WERI-Rb-1 (cell line): ENCODE data around the gene MYZAP.

Experiments
- DNase-seq: peaks from one replicate; pipeline ENCODE4 v3.0.0-alpha.2; 2020
- H3K27ac ChIP-seq: fragments of 250-450 bp; sonication (Bioruptor Pico); 2 replicates; pipeline ENCODE4 v1.5.1; 2020; ENCODE audit warnings: mild to moderate bottlenecking, moderate library complexity
- H3K27me3 ChIP-seq: fragments of 250-450 bp; sonication (Bioruptor Pico); 2 replicates; pipeline ENCODE4 v1.5.1; 2021; ENCODE audit warnings: mild to moderate bottlenecking, low read depth, moderate library complexity; ENCODE audit not compliant: insufficient read depth, severe bottlenecking
- H3K36me3 ChIP-seq: fragments of 250-450 bp; sonication (Bioruptor Pico); 2 replicates; pipeline ENCODE4 v1.5.1; 2020; ENCODE audit warnings: mild to moderate bottlenecking, moderate library complexity
- H3K4me3 ChIP-seq: 2 replicates; pipeline ENCODE4 v1.5.1; 2011; ENCODE audit warnings: low read depth, mild to moderate bottlenecking, control low read depth, low read length
- H3K9me3 ChIP-seq: fragments of 250-450 bp; sonication (Bioruptor Pico); 2 replicates; pipeline ENCODE4 v1.5.1; 2021; ENCODE audit warnings: mild to moderate bottlenecking, moderate library complexity; ENCODE audit not compliant: severe bottlenecking
- TF ChIP-seq, protein P1 (sequence below): IDR thresholded peaks from 2 replicates; pipeline ENCODE4 v1.5.1; 2011; ENCODE audit warnings: low read depth, mild to moderate bottlenecking, control low read depth, inconsistent platforms, low read length

Gene MYZAP

DNA sequence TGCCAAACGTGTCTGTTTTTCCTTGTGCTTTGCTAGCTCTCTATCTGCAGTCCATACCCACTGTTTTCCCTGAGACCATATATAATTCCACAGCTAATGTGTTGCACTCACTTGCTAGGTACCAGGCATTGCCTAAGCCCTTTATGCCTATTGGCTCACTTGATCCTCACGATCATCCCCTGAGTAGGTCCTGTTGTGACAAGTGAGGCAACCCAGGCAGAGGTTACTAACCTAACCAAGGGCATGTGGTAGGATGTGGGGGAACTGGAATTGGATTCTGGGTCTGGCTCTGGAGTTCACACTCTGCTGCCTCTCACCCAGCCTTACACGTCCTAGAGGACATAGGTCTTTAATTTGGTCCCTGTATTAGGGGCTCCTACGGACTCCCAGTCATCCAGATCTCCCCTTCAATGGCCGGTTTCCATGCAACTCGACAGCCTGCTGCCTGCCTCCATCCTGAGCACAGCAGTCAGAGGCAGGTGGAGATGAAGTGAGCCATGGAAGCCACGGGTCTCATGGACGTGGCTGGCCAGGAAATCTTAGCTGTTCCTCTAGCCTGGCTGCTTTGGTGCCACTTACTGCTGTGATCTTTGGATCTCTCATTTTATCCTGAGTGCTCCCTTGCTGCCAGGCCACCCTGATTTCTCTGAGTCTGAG lies 38.9 kb upstream of the MYZAP start:
- Histone ChIP-seq H3K4me3 (no peak overlapping the region), H3K27ac (peak overlapping the region; percentile 96), H3K27me3 (no peaks in the 10 kb centered on the region), H3K9me3 (peaks cover 8% of the 10 kb centered on the region), H3K36me3 (0 out of 2 replicates have a peak, but pooled peaks cover 3% of the 10 kb centered on the region)
- no peak for DNase-seq
- TF ChIP-seq, protein P1, sequence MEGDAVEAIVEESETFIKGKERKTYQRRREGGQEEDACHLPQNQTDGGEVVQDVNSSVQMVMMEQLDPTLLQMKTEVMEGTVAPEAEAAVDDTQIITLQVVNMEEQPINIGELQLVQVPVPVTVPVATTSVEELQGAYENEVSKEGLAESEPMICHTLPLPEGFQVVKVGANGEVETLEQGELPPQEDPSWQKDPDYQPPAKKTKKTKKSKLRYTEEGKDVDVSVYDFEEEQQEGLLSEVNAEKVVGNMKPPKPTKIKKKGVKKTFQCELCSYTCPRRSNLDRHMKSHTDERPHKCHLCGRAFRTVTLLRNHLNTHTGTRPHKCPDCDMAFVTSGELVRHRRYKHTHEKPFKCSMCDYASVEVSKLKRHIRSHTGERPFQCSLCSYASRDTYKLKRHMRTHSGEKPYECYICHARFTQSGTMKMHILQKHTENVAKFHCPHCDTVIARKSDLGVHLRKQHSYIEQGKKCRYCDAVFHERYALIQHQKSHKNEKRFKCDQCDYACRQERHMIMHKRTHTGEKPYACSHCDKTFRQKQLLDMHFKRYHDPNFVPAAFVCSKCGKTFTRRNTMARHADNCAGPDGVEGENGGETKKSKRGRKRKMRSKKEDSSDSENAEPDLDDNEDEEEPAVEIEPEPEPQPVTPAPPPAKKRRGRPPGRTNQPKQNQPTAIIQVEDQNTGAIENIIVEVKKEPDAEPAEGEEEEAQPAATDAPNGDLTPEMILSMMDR: no peak

DNA sequence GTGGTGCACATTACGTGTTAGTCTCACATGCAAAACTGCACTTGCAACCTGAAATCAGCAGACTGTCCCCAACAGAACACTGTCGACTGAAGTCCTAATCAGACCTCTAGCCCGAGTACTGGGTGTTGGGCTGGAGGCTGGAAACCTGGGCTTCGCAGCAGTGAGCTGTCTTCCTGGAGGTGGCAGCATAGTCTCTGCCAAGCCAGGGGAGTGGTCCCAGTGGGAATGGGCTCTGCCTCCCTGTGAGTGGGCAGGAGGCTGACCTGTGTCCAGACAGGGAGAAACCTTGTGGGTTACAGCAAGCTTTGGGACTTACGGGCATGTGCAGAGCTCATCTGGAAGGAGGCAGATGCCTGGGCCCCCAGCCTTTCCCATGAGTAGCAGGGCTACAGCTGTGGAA lies 38.2 kb upstream of the MYZAP start:
- H3K27me3 ChIP-seq: no peaks in the 10 kb centered on the region
- TF ChIP-seq, protein P1: peak; percentile 51
- 0 out of 2 replicates have a peak, but pooled peaks cover 3% of the 10 kb centered on the region for H3K36me3 ChIP-seq
- H3K9me3 ChIP-seq: peaks cover 11% of the 10 kb centered on the region
- peak; percentile 60 for DNase-seq
- no peak overlapping the region for H3K4me3 ChIP-seq
- H3K27ac ChIP-seq: peak overlapping the region; percentile 96

DNA sequence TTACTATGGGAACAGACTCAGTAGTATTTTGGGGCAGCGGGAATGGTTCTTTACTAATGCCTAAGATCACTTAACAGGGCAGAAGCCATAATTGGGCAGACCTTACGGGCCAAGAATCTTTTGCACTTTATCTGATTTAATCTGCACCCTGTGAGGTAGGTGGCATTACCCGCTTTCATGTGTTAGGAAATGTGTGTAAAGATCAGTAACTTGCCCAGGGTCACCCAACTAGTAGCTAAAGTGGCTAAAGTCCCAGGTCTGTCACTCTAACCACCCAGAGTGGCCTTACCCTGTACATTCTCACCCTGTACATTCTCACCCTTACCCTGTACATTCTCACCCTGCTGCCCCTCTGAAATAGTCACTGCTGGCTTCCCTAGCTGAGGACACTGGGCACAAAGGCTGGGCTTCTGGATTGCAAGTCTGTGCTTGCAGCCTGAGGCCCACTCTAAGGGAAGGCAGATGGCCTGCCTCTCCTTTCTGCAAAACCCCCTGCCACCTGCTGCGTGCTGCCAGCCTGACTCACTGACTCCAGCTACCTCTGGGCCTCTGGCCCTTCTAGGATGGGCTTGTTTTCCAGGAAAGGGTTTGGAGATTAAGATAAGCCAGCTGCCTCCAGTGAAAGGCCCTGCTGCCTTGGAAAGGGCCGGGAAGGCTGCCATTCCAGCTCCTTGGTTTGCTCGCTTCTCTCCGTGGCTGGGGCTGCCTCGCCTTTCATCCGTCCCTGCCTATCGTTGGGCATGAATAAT lies 37.5 kb upstream of the MYZAP start:
- TF ChIP-seq, protein P1: no peak
- Histone ChIP-seq H3K27me3 (no peaks in the 10 kb centered on the region), H3K4me3 (peak overlapping the region; percentile 1), H3K9me3 (peaks cover 11% of the 10 kb centered on the region), H3K27ac (peak overlapping the region; percentile 96), H3K36me3 (0 out of 2 replicates have a peak, but pooled peaks cover 3% of the 10 kb centered on the region)
- DNase-seq: peak; percentile 96

DNA sequence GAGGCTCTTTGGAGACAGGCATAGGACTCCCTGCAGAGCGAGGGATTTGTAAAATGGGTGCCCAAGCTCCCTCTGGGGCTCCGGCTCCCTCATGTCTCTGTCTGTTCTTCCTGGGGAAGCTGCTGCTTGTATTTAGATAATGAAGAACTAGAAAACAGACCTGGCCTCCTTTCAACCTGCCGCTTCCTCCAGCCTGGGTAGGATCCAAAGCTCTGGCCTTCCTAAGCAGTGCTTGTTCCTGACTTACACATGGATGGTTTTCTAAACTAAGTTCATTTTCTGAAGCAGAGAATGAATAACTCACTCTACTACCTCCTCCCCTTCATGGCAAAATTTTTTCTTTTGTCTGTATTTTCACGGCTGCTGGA lies 36.9 kb upstream of the MYZAP start:
- Histone ChIP-seq H3K27me3 (no peaks in the 10 kb centered on the region), H3K36me3 (0 out of 2 replicates have a peak, but pooled peaks cover 3% of the 10 kb centered on the region), H3K4me3 (peak overlapping the region; percentile 1), H3K9me3 (peaks cover 11% of the 10 kb centered on the region), H3K27ac (peak overlapping the region; percentile 96)
- DNase-seq: no peak
- TF ChIP-seq, protein P1: no peak

DNA sequence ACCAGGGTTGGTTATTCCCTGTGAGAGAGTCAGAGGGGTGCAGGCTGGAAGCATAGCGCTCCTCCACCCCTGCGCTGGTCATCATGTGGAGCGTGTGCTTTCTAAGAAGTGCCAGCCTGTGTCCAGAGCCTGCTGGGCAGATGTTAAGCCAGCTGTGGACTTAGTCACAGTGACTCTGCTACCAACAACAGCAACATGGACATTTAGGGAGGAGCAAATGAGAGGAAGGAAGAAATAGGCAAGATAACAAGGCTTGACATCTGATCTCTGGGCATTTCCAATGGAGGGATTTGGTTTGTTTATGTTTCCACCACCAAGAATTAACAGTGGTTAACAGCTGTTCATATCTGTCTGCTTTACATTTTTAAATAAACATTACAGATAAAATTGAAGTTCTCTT lies 36.4 kb upstream of the MYZAP start:
- no peak for DNase-seq

More for the DNA sequence above, 36.4 kb upstream of the MYZAP start:
- Histone ChIP-seq H3K27ac (peak overlapping the region; percentile 96), H3K9me3 (peaks cover 11% of the 10 kb centered on the region), H3K4me3 (no peak overlapping the region), H3K36me3 (0 out of 2 replicates have a peak, but pooled peaks cover 3% of the 10 kb centered on the region), H3K27me3 (no peaks in the 10 kb centered on the region)
- TF ChIP-seq, protein P1: no peak
